Epithelial cell of prostate (primary cell): ENCODE measurements around the gene FOXS1.
"Not testable (repeated sequence)": the region's sequence is repeated elsewhere in the genome, so short reads cannot be mapped to it uniquely, and the experiment has no call there.

Source experiments
- DNase-seq: peaks from one replicate; pipeline ENCODE4 v3.0.0-alpha.2; 2011; ENCODE audit warnings: low read depth, low spot score
- H3K27ac ChIP-seq: fragments of 450-650 bp; 2 replicates; pipeline ENCODE4 v1.5.1; 2017; ENCODE audit warnings: mild to moderate bottlenecking

FOXS1 gene

DNA sequence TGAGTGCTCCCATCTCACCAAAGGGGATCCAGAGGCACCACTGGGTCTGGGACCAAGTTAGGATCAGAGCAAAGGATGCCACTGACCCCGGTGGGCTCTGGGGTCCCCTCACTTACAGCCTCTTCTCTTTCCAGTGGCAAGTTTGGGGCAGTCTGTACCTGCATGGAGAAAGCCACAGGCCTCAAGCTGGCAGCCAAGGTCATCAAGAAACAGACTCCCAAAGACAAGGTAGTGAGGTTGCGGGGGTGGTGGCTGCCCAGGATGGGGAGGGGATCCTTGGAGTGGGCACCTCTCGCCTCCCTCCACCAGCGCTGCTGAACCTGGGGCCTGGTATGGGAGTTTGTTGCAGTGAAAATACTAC is 21.3 kb downstream of the FOXS1 start:
- DNase-seq = no peak
- no peak overlapping the region for H3K27ac ChIP-seq

DNA sequence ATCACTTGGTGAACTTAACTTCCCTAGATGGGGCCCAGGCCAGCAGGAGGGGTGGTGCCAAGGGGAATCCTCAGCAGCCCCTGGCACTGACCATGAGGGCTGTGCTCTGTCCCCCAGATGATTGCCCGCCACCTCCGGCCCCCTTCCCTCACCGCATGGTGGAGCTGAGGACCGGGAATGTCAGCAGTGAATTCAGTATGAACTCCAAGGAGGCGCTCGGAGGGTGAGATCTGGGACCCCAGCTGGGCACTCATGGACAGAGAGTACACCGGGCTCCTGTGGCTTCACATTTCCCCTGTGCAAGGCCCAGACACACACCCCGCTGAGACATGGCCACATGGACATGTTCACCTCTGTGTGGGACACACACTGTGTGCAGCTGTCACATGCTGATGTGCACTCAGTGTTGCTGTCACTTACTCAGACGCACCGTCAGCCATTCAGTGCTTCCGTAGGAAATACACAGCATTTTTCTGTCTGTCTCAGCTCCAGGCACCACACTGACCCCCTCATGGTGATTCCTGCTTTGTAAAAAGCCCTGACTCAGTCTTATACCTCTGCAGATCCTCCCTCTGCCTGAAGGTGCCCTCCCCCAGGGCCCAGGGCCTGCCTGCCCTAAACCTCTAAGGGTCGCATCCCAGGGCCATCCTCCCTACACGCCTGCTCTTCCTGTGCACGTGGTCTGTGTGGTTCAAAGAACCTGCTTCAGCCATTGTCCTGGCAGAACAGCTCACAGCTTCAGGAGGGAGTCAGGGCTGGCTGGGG is 21.9 kb downstream of the FOXS1 start:
- DNase-seq = no peak
- H3K27ac ChIP-seq = no peak overlapping the region

DNA sequence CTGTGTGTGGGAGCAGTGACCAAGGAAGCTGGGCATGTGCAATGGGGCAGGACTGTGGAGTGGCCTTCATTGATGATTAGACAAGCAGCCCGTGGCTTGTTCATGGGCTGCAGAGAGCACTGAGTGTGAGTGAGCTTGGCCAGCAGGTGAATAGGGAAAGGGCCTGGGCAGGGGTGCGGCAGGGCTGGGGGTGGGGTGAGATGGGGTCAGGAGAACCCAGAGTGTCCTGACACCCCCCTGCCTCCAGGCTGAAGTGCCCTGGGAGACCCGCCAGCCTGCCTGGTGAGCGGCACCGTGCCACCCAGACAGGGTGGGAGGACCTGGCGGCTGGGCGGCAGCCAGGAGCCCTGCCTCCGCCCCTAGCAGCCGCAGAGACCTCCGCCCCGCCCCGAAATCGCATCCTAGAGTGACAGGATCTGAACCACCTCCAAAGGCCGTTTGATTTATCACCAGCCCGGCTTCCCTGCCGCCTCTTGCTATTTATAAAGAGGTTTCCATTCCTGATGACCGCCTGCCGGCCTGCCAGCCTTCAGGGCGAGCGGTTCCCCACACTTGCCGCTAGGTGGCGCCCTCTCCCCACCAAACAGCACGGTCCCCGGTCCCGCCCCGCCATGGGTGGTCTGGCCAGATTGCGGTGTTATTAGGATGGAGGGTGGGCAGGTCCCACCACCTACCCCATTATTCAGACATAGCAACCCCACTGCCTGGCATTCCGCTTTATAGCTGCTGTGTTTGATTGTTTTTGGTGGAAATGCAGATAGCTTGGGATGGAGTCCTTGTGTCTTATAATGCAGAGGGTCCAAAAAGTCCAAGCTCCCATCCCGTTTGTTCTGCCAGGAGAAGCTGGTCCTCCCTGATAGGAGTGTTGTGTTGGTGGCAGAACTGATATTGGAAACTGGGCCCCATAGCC is 22.7 kb downstream of the FOXS1 start:
- DNase-seq = no peak
- no peak overlapping the region for H3K27ac ChIP-seq

DNA sequence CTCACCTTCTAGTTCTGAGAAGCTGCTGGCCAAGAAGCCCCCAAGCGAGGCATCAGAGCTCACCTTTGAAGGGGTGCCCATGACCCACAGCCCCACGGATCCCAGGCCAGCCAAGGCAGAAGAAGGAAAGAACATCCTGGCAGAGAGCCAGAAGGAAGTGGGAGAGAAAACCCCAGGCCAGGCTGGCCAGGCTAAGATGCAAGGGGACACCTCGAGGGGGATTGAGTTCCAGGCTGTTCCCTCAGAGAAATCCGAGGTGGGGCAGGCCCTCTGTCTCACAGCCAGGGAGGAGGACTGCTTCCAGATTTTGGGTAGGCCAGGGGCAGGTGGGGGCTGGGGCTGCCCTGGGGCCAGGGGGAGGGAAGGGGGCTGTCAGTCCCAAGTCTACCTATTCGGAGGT is 24.0 kb downstream of the FOXS1 start:
- H3K27ac ChIP-seq = no peak overlapping the region
- DNase-seq = no peak

GRCh38 chr20:31820228-31820627 is 25.2 kb downstream of the FOXS1 start:
- DNase-seq = no peak
- H3K27ac ChIP-seq = no peak overlapping the region

GRCh38 chr20:31819083-31819784 is 26.2 kb downstream of the FOXS1 start, which contains the start of gene MYLK2:
MYLK2 (plus strand) TSS chr20:31819356; CDS start chr20:31819581, 225 bp downstream.
- H3K27ac ChIP-seq = no peak within 1 kb of the TSS
- DNase-seq = no peak

DNA sequence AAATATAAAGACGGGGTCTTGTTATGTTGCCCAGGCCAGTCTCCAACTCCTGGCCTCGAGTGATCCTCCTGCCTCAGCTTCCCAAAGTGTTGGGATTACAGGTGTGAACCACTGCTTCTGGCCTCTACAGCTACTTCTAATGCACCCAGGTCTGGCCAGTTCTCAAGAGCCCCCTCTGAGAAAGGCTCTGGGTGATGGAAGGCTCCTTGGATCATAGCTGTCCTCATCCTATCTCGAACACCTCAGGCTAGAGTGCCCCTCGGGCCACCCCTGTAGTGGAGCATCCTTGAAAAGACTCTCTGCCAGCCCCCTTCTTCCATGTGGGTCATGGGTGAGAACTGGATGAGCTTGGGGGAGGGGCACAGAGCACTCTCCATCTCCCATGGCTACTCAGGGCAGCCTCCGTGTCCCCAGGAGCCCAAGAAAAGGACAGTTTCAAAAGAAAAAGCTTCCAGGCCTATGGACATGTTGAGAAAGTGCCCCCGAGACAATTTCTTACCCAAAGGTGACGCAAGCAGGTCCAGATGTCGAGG is 27.0 kb downstream of the FOXS1 start:
- no peak for DNase-seq
- H3K27ac ChIP-seq = no peak overlapping the region

- no peak overlapping the region for H3K27ac ChIP-seq
- no peak for DNase-seq
Observed at GRCh38 chr20:31817461-31817860, 27.9 kb downstream of the FOXS1 start.

DNA sequence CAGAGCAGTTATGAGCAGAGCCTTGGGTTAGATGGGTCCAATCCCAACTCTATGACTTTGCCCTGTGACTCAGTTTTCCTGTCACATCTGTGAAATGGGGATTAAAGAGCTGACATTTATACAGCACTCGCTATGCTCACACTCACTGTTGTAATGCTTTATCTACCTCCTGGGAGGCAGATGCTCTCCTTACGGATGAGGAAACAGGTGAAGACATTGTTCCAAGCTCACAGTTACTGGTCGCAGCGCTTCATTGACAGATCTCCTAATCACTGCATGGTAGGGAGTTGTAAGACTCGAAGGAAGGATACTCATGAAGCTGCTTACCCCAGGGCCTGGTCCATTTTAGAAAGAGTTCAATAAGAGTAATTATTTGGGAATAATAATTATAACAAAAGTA is 29.2 kb downstream of the FOXS1 start:
- no peak for DNase-seq
- no peak overlapping the region for H3K27ac ChIP-seq

GRCh38 chr20:31815408-31816188 is 29.8 kb downstream of the FOXS1 start:
- no peak for DNase-seq
- H3K27ac ChIP-seq = no peak overlapping the region

GRCh38 chr20:31814142-31814541 is 31.3 kb downstream of the FOXS1 start:
- not testable (repeated sequence) for H3K27ac ChIP-seq, DNase-seq

DNA sequence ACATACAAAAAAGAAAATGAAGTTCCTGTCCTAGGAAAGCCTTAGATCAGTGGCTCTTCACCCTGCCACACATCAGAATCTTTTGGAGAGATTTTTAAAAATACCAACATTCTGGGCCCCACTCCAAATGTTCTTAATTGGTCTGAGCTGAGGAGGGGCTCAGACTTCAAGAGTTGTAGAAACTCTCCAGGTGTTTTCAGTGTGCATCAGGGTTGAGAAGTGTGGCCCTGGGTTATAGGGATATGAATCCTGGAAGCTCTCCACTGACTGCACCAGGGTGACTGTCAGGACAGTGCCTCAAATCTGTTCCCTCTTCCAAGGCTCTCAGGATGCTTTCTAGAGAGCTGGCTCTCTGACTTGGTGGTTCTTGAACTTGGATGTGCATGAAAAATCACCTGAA is 31.8 kb downstream of the FOXS1 start:
- no peak overlapping the region for H3K27ac ChIP-seq
- no peak for DNase-seq

DNA sequence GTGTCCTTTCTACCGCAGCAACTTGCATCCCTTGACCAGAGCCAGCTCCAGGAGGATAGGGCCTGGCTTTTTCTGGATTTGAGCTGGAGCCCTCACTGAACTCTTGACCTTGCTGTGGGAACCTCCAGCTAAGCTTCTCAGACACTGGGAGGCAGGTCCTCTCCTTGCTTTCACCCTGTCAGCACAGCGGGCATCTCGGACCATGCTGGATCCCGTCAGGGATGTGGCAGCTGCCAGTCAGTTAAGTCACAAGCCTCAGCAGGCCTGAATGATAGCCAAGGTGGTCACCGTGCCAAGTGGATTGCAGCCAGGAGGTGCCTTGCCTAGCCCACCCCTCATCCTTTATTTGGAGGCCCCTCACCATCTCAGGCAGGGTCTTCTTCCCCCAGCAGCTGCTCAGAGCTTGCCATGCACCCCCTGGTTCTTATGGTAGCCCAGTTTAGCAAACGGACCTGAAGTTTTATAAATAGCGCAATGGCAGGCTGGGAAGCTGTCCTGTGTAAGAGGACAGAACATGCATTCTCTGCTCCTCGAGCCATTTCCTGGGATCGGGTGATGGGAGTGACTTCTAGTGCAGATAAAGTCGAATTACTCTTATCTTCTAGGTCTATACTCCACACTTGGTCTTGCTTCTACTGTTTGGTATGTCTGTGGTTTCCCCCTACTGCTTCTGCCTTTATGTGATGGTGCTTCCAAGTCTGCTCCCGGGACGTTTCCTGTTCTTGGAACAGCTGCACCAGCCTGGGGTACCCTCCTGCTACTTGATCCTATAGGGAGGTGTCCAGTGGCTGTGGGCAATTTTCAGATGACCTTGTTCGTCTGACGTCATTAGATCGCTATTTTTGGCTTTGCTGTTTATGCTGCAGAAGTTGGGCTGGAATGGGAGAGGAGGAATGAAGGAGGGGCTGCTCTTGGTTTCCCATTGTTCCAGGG is 33.3 kb downstream of the FOXS1 start:
- H3K27ac ChIP-seq = no peak overlapping the region
- no peak for DNase-seq

DNA sequence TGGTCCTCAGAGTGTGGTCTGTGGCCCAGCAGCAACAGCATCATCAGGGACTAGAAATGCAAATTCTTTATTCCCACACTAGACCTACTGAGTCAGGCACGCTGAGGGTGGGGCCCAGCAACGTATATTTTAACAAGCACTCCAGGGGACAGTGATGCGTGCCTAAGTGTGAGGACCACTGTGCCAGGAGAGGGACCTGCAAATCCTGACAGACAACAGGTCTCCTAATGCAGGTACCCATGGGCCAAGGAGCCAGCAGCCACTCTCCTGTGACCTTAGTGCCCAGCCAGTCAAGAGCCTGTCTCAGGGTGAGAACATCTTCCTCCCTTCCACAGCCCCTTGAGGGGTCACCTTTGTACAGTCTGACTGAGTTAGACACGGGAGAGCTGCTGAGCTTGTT is 34.2 kb downstream of the FOXS1 start:
- no peak overlapping the region for H3K27ac ChIP-seq
- DNase-seq = no peak

DNA sequence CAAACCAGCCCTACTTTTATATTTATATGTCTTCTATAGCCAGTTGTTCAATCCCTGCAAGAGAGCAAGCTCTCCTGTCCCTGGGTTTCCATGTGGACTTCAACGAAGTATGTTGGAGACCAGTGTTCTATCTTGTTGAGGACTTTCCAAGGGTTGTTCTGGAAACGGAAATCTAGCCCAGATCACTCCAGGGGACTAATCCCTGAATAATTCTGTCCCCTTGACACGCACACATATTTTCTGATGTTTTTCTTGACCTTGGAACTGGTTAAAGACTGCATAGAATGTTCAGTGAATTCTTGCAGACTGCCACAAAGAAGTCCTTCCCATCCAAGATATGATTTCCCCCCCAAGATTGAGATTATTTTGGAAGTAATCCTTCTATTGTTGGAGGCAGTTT is 35.7 kb downstream of the FOXS1 start:
- no peak overlapping the region for H3K27ac ChIP-seq
- DNase-seq = no peak

DNA sequence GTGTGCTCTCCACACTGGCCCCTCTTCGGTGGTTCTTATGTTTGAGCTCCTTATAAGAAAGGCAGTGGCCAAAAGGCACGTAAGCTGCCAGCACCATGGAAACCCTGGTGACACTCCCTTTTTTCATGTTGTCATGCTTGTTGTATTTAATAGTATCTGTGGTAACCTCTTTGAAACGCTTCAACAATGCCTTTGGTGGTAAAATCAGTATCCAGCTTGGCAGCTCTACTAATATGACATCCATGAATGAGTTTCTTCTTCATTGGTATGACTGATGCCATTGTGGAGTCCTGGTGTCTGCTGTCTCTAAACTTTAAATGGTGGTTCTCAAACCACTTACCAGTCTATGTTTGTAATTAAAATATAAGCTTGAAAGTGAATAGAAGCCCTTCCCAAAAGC is 36.9 kb downstream of the FOXS1 start:
- H3K27ac ChIP-seq = no peak overlapping the region
- no peak for DNase-seq

DNA sequence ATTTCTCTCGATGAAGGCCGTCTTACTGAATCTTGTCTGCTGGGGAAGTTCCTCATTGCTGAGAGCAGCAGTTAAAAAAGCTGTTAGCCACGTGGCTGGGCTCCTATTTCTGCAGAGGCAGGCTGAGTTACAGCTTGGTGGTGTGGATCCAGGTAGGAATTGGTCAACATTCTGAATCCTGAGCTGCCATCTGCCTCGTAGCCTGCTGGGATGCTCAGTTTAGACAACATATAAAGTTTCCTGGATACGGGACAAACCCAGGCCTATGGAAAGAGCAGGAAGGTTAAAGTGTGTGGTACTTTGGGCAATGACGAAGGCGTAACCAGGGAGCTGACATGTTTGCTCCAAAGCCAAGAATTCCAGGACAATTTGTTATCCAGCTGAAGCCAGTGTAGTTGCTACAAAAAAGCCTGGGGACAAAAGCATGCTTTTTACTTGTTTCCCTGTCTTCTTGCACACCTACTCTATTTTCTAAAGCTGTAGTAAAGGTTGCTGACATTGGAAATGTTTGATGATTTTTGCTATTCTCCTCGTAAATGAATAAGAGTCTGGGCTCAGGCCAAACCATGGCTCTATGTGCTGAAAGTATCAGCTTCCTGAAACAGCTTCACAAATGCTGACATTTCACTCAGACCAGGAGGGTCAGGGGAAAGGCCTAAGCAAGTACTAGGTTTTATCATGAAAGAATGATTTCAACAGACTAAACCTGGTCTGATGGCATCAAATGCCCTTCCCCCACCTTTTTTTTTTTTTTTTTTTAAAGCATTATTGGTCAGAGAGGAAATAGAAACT is 38.6 kb downstream of the FOXS1 start:
- no peak for DNase-seq
- H3K27ac ChIP-seq = no peak overlapping the region
